PC-9 (cell line): ENCODE measurements around the gene HSPA8. TPM values are rescaled to one million over a fixed set of nuclear protein-coding genes. Genes with fewer than 3 reads are reported as not detected.

ENCODE experiments used
- BruUV-seq: library from RNA; stranded (reverse); fragments of 400-500 nt; replicated peaks from 2 replicates; lab custom pipeline; 2021; lab: Mats Ljungman, UMichigan
- CTCF ChIA-PET: fragments of 300-600 bp; sonication (Branson Sonifier 250); formaldehyde crosslinking; loops from one replicate; lab custom pipeline; 2022; ENCODE audit warnings: antibody characterized with exemption; lab: Charles Lee
- POLR2A ChIA-PET: fragments of 300-600 bp; sonication (Branson Sonifier 250); formaldehyde crosslinking; loops from one replicate; lab custom pipeline; 2022; ENCODE audit warnings: antibody characterized with exemption; ENCODE audit not compliant: unreplicated experiment; lab: Charles Lee
- DNase-seq, 2 experiments: peaks; one replicate each; pipeline versions ENCODE4 v3.0.0 to v3.0.0-alpha.2; 2015 to 2022; ENCODE audit warnings: mixed read lengths in 1 of 2
- H2AFZ ChIP-seq: fragments of 200-600 bp; sonication (generic); 2 replicates; pipeline ENCODE4 v1.8.1; 2017; ENCODE audit warnings: antibody characterized with exemption
- H3F3A ChIP-seq: fragments of 200-600 bp; sonication (generic); 2 replicates; pipeline ENCODE4 v1.8.1; 2017; ENCODE audit warnings: antibody characterized with exemption, mild to moderate bottlenecking, low read depth; ENCODE audit not compliant: insufficient read depth
- H3K27ac ChIP-seq: fragments of 200-600 bp; sonication (generic); 2 replicates; pipeline ENCODE4 v1.6.1; 2016; ENCODE audit warnings: mixed run types
- H3K27me3 ChIP-seq: fragments of 200-600 bp; sonication (generic); 2 replicates; pipeline ENCODE4 v1.6.1; 2016; ENCODE audit warnings: low read depth, mixed run types; ENCODE audit not compliant: insufficient read depth
- H3K36me3 ChIP-seq: fragments of 200-600 bp; sonication (generic); 2 replicates; pipeline ENCODE4 v1.6.1; 2016; ENCODE audit warnings: low read depth, mixed run types
- H3K4me1 ChIP-seq: fragments of 200-600 bp; sonication (generic); replicated peaks from 2 replicates; pipeline ENCODE4 v1.6.1; 2016; ENCODE audit warnings: mixed run types; ENCODE audit not compliant: insufficient read depth
- H3K4me2 ChIP-seq: fragments of 200-600 bp; sonication (generic); 2 replicates; pipeline ENCODE4 v1.6.1; 2017; ENCODE audit warnings: mixed run types
- H3K4me3 ChIP-seq: fragments of 200-600 bp; sonication (generic); 2 replicates; pipeline ENCODE4 v1.6.1; 2016; ENCODE audit warnings: mixed run types
- H3K79me2 ChIP-seq: fragments of 200-600 bp; sonication (generic); 2 replicates; pipeline ENCODE4 v1.6.1; 2017; ENCODE audit warnings: low read depth, mixed run types
- H3K9me2 ChIP-seq: fragments of 200-600 bp; sonication (generic); 2 replicates; pipeline ENCODE4 v1.8.1; 2017; ENCODE audit warnings: mild to moderate bottlenecking; ENCODE audit not compliant: insufficient read depth
- H3K9me3 ChIP-seq: fragments of 200-600 bp; sonication (generic); 2 replicates; pipeline ENCODE4 v1.8.1; 2016; ENCODE audit warnings: low read depth; ENCODE audit not compliant: insufficient read depth
- H4K20me1 ChIP-seq: fragments of 200-600 bp; sonication (generic); 2 replicates; pipeline ENCODE4 v1.8.1; 2017; ENCODE audit not compliant: insufficient read depth
- EZH2 ChIP-seq: fragments of 200-600 bp; sonication (generic); IDR thresholded peaks from 2 replicates; pipeline ENCODE4 v1.8.0; 2017; ENCODE audit warnings: antibody characterized with exemption, low read depth
- intact Hi-C: fragments of 100-400 bp; cut with micrococcal nuclease; formaldehyde crosslinking; loops from one replicate; pipeline ENCODE4 v1.10.0; 2022; ENCODE audit not compliant: unreplicated experiment
- total RNA-seq: library from RNA; stranded (reverse); gene quantifications from 2 replicates; pipeline ENCODE4 v1.2.3, GENCODE V29; 2021
- TF ChIP-seq, protein P1 (sequence below): fragments of 200-600 bp; sonication (generic); conservative IDR thresholded peaks from 2 replicates; pipeline ENCODE4 v1.6.1; 2017; ENCODE audit warnings: mixed run types, antibody characterized with exemption, mild to moderate bottlenecking, moderate library complexity

The HSPA8 gene
- total RNA-seq, 1 experiment from 2014 or later: 1,103 TPM

DNA sequence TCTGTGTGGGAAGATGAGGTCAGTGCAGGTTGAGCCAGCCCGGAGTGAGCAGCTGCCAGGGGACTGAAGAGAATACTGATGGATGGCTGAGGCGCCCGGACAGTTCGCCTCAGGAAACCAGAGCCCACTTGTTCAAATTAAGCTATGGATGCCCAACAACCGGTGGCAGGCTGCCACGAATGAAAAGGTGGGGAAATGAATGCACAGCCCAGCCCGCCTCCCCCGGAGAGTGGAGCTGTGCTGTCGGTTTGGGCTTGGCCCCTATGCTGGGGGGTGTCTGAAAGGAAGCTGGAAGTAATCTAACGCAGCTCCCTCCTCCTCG is 21.9 kb downstream of the HSPA8 start:
- Histone ChIP-seq H3K27me3 (no peaks in the 10 kb centered on the region), H3K4me2 (no peak overlapping the region), H3K36me3 (no peaks in the 10 kb centered on the region), H4K20me1 (no peaks in the 10 kb centered on the region), H3K9me2 (no peaks in the 10 kb centered on the region), H3K4me1 (no peaks in the 10 kb centered on the region), H3K79me2 (no peaks in the 10 kb centered on the region), H3K27ac (no peak overlapping the region), H3K9me3 (no peaks in the 10 kb centered on the region), H3K4me3 (no peak overlapping the region), H3F3A (no peaks in the 10 kb centered on the region), H2AFZ (no peak overlapping the region)
- ChIA-PET POLR2A (no interaction called here), CTCF (no interaction called here)
- intact Hi-C loops: no loop called here
- no peak for DNase-seq
- TF ChIP-seq, protein P1, sequence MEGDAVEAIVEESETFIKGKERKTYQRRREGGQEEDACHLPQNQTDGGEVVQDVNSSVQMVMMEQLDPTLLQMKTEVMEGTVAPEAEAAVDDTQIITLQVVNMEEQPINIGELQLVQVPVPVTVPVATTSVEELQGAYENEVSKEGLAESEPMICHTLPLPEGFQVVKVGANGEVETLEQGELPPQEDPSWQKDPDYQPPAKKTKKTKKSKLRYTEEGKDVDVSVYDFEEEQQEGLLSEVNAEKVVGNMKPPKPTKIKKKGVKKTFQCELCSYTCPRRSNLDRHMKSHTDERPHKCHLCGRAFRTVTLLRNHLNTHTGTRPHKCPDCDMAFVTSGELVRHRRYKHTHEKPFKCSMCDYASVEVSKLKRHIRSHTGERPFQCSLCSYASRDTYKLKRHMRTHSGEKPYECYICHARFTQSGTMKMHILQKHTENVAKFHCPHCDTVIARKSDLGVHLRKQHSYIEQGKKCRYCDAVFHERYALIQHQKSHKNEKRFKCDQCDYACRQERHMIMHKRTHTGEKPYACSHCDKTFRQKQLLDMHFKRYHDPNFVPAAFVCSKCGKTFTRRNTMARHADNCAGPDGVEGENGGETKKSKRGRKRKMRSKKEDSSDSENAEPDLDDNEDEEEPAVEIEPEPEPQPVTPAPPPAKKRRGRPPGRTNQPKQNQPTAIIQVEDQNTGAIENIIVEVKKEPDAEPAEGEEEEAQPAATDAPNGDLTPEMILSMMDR: no peak
- no peak for TF ChIP-seq EZH2
- BruUV-seq: no TSS peak

DNA sequence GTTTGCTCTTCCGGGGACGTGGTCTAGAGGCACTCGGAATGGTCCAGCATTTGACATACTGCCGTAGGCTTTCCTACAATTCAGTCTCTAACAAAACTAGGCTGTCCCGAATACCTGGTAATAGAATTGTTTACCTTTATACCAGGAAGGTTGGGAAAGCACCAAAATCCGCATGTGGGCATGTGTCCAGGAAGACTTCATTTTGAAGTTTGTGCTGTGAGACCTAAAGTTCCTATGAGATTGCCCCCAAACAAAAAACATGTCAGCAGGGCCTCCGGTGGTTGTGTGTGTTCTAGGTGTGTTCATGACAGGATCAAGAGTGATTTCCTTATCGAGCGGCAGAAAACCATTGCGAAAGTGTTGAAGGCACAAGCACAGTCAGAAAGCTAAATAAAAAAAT is 26.1 kb downstream of the HSPA8 start:
- H3K36me3 ChIP-seq: no peaks in the 10 kb centered on the region
- no peaks in the 10 kb centered on the region for H3F3A ChIP-seq
- H3K27me3 ChIP-seq: no peaks in the 10 kb centered on the region
- no TSS peak for BruUV-seq
- H3K9me2 ChIP-seq: no peaks in the 10 kb centered on the region
- H3K27ac ChIP-seq: no peak overlapping the region
- no peaks in the 10 kb centered on the region for H3K79me2 ChIP-seq
- no peaks in the 10 kb centered on the region for H3K9me3 ChIP-seq
- CTCF ChIA-PET: no interaction called here
- TF ChIP-seq EZH2: no peak
- TF ChIP-seq, protein P1: no peak
- no peaks in the 10 kb centered on the region for H3K4me1 ChIP-seq
- intact Hi-C loops: no loop called here
- no peak for DNase-seq
- H3K4me2 ChIP-seq: no peak overlapping the region
- POLR2A ChIA-PET: no interaction called here
- H3K4me3 ChIP-seq: no peak overlapping the region
- no peak overlapping the region for H2AFZ ChIP-seq
- H4K20me1 ChIP-seq: no peaks in the 10 kb centered on the region

DNA sequence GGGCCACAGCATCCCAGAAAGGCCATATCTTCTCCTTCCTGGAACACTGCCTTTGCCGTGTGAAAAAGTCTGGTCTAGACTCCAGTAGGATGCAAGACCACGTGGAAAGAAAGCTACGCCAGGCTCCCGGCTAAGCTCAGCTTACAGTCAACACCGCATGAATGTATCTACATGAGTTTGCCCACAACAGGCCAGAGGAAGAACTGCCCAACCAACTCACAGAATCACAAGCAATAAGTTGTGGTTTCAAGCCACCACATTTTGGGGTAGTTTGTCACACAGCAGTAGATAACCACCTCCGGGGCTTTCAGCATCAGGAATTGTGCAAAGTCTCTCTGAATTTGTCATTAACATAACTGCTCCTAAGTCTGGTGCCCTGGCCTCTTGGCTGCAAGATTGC is 27.3 kb downstream of the HSPA8 start:
- no TSS peak for BruUV-seq
- Histone ChIP-seq H3F3A (no peaks in the 10 kb centered on the region), H3K4me1 (no peaks in the 10 kb centered on the region), H3K27me3 (no peaks in the 10 kb centered on the region), H3K4me2 (no peak overlapping the region), H3K27ac (no peak overlapping the region), H3K9me3 (no peaks in the 10 kb centered on the region), H3K9me2 (no peaks in the 10 kb centered on the region), H3K4me3 (no peak overlapping the region), H2AFZ (no peak overlapping the region), H3K36me3 (no peaks in the 10 kb centered on the region), H4K20me1 (no peaks in the 10 kb centered on the region), H3K79me2 (no peaks in the 10 kb centered on the region)
- DNase-seq: no peak
- intact Hi-C loops: no loop called here
- ChIA-PET CTCF (no interaction called here), POLR2A (interaction anchor here (0.6 kb wide), 1 partner anchor 133 kb away, joined by 5 read pairs; no protein-coding TSS in a partner anchor)
- TF ChIP-seq, protein P1: no peak
- TF ChIP-seq EZH2: no peak
